Measurements from ENCODE around the gene ZXDC. TPM values are rescaled to one million over a fixed set of nuclear protein-coding genes. Genes with fewer than 3 reads are reported as not detected.

Gene ZXDC, protein sequence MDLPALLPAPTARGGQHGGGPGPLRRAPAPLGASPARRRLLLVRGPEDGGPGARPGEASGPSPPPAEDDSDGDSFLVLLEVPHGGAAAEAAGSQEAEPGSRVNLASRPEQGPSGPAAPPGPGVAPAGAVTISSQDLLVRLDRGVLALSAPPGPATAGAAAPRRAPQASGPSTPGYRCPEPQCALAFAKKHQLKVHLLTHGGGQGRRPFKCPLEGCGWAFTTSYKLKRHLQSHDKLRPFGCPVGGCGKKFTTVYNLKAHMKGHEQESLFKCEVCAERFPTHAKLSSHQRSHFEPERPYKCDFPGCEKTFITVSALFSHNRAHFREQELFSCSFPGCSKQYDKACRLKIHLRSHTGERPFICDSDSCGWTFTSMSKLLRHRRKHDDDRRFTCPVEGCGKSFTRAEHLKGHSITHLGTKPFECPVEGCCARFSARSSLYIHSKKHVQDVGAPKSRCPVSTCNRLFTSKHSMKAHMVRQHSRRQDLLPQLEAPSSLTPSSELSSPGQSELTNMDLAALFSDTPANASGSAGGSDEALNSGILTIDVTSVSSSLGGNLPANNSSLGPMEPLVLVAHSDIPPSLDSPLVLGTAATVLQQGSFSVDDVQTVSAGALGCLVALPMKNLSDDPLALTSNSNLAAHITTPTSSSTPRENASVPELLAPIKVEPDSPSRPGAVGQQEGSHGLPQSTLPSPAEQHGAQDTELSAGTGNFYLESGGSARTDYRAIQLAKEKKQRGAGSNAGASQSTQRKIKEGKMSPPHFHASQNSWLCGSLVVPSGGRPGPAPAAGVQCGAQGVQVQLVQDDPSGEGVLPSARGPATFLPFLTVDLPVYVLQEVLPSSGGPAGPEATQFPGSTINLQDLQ
- polyA plus RNA-seq (9.9 to 10.7 TPM (median 10.3 TPM) in 3 replicates), polyA minus RNA-seq (19.1 to 24.6 TPM (median 21.4 TPM) in 3 replicates)
- 7.8 TPM for polyA plus RNA-seq (2011; ENCODE audit: low read depth)
- polyA plus RNA-seq (2011; cell fraction: cytosol; rRNA removed): 7.3 and 7.8 TPM in 2 replicates
- 27.5 and 35.4 TPM in 2 replicates for polyA plus RNA-seq (2011; cell fraction: nucleus; rRNA removed)
- 9.3 and 11.8 TPM in 2 replicates for polyA plus RNA-seq (2012; ENCODE audit: low replicate concordance)
- polyA minus RNA-seq (2011; cell fraction: cytosol; rRNA and poly(A)+ RNA removed): 14.0 TPM
- polyA minus RNA-seq (2011; cell fraction: nucleus; rRNA and poly(A)+ RNA removed): 26.8 and 36.1 TPM in 2 replicates

DNA sequence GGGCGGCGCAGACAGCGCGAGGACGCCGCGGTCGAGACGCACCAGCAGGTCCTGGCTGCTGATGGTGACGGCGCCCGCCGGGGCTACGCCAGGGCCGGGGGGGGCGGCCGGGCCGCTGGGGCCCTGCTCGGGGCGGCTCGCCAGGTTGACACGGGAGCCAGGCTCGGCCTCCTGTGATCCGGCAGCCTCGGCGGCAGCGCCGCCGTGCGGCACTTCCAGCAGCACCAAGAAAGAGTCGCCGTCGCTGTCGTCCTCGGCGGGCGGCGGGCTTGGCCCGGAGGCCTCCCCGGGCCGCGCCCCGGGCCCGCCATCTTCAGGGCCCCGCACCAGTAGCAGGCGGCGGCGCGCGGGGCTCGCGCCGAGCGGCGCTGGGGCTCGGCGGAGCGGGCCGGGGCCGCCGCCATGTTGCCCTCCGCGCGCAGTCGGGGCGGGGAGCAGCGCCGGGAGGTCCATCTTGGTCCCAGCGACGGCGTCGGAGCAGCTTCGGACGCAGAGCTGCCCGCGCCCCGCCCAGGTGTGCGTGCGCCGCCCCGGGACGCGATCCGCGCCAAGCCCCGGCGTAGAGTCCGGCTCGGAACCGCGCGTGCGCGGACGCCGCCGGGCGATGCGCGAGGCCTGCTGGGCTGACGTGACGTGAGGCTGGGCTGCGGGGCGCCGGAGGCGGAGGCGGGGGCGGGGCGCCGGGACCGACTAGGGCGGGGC is at the start of gene ZXDC:
ZXDC (minus strand) TSS at position 479 of the 702 bp plus-strand sequence; CDS start at position 453, 26 bp downstream.
- Histone ChIP-seq H3K9me1 (ENCODE audit: control insufficient read depth, extremely low read depth, insufficient read depth, low read length) (peaks cover 11% of the 10 kb centered on the region), H3K27ac (ENCODE audit: control insufficient read depth, insufficient read depth, low read length) (peak within 1 kb of the TSS; percentile 86), H3K9ac (ENCODE audit: control insufficient read depth, extremely low read depth, insufficient read depth, low read length) (peak within 1 kb of the TSS; percentile 89), H3K4me1 (ENCODE audit: control insufficient read depth, extremely low read depth, insufficient read depth, low read length) (peaks cover 31% of the 10 kb centered on the region), H3K9me3 (ENCODE audit: control insufficient read depth, low read depth, low read length) (no peaks in the 10 kb centered on the region), H3K4me3 (ENCODE audit: control insufficient read depth in 2 of 3, extremely low read depth in 1 of 3, insufficient read depth in 2 of 3, low read depth in 1 of 3, low read length in 3 of 3) (peak within 1 kb of the TSS; percentile 74 to 89 (median 74)), H3K4me2 (ENCODE audit: control insufficient read depth, extremely low read depth, insufficient read depth, low read depth, low read length) (peak within 1 kb of the TSS; percentile 91), H4K20me1 (ENCODE audit: control insufficient read depth, extremely low read depth, insufficient read depth, low read length) (peaks cover 20% of the 10 kb centered on the region), H2AFZ (ENCODE audit: control insufficient read depth, low read length) (peak within 1 kb of the TSS; percentile 100), H3K36me3 (ENCODE audit: control insufficient read depth in 2 of 2, extremely low read depth in 1 of 2, insufficient read depth in 2 of 2, low read length in 2 of 2) (peaks cover 6 to 11% of the 10 kb centered on the region in 2 experiments), H3K79me2 (ENCODE audit: control insufficient read depth, insufficient read depth, low read length) (peaks cover 36% of the 10 kb centered on the region), H3K27me3 (ENCODE audit: control insufficient read depth, extremely low read depth, insufficient read depth, low read length) (no peaks in the 10 kb centered on the region)
- TF ChIP-seq CTCF (optimal IDR thresholded peaks at IDR 0.05 in 1 of 3, IDR thresholded peaks at IDR 0.05 in 1 of 3, conservative IDR thresholded peaks at IDR 0.05 in 1 of 3; ENCODE audit: extremely low read depth in 1 of 3, insufficient read depth in 2 of 3, low read length in 3 of 3) (peak in 2 of 3 experiments; percentile 56), EZH2 (IDR thresholded peaks at IDR 0.05; ENCODE audit: low read length) (no peak)
- dilution Hi-C loops (cut with MboI; ENCODE audit: extremely low pct_ligation_motif_present, low sequenced_read_pairs): no loop called here
- no peak for FAIRE-seq
- DNase-seq (ENCODE audit: low read depth, low spot score): peak; percentile 56

GRCh38 chr3:126525091-126525852 is 49.6 kb upstream of the ZXDC start:
- H3K9ac ChIP-seq (ENCODE audit: control insufficient read depth, extremely low read depth, insufficient read depth, low read length): no peak overlapping the region
- dilution Hi-C loops (cut with MboI; ENCODE audit: extremely low pct_ligation_motif_present, low sequenced_read_pairs): no loop called here
- FAIRE-seq: no peak

More at GRCh38 chr3:126525091-126525852, 49.6 kb upstream of the ZXDC start:
- no peaks in the 10 kb centered on the region for H3K9me1 ChIP-seq (ENCODE audit: control insufficient read depth, extremely low read depth, insufficient read depth, low read length)
- peaks cover 32% of the 10 kb centered on the region for H3K27me3 ChIP-seq (ENCODE audit: control insufficient read depth, extremely low read depth, insufficient read depth, low read length)
- H3K27ac ChIP-seq (ENCODE audit: control insufficient read depth, insufficient read depth, low read length): no peak overlapping the region
- no peaks in the 10 kb centered on the region for H3K36me3 ChIP-seq (ENCODE audit: control insufficient read depth in 2 of 2, extremely low read depth in 1 of 2, insufficient read depth in 2 of 2, low read length in 2 of 2)
- H3K4me1 ChIP-seq (ENCODE audit: control insufficient read depth, extremely low read depth, insufficient read depth, low read length): no peaks in the 10 kb centered on the region
- H3K9me3 ChIP-seq (ENCODE audit: control insufficient read depth, low read depth, low read length): no peaks in the 10 kb centered on the region
- no peaks in the 10 kb centered on the region for H3K79me2 ChIP-seq (ENCODE audit: control insufficient read depth, insufficient read depth, low read length)
- no peaks in the 10 kb centered on the region for H4K20me1 ChIP-seq (ENCODE audit: control insufficient read depth, extremely low read depth, insufficient read depth, low read length)
- no peak for TF ChIP-seq CTCF (optimal IDR thresholded peaks at IDR 0.05 in 1 of 3, IDR thresholded peaks at IDR 0.05 in 1 of 3, conservative IDR thresholded peaks at IDR 0.05 in 1 of 3; ENCODE audit: extremely low read depth in 1 of 3, insufficient read depth in 2 of 3, low read length in 3 of 3)
- TF ChIP-seq EZH2 (IDR thresholded peaks at IDR 0.05; ENCODE audit: low read length): no peak
- H3K4me2 ChIP-seq (ENCODE audit: control insufficient read depth, extremely low read depth, insufficient read depth, low read depth, low read length): no peak overlapping the region
- no peak for DNase-seq (ENCODE audit: low read depth, low spot score)
- H3K4me3 ChIP-seq (ENCODE audit: control insufficient read depth in 2 of 3, extremely low read depth in 1 of 3, insufficient read depth in 2 of 3, low read depth in 1 of 3, low read length in 3 of 3): no peak overlapping the region
- no peak overlapping the region for H2AFZ ChIP-seq (ENCODE audit: control insufficient read depth, low read length)

Data from keratinocyte (primary cell).